Posterior cingulate gyrus (tissue), 11 donors: ENCODE results near the gene FGGY.
"Not testable (repeated sequence)": the region's sequence is repeated elsewhere in the genome, so short reads cannot be mapped to it uniquely, and the experiment has no call there.

Experiments used
- DNase-seq, 10 donors: peaks; one replicate each; pipeline versions ENCODE4 v3.0.0 to v3.0.0-alpha.2; 2020 to 2021; ENCODE audit warnings: mixed read lengths in 3 of 10
- intact Hi-C: fragments of 100-400 bp; cut with DNase I; formaldehyde crosslinking; loops from one replicate; pipeline ENCODE4 v1.15.1; 2023

The FGGY gene

GRCh38 chr1:59285691-59286090, 11.2 kb upstream of the FGGY start:
- intact Hi-C loops, result no loop called here
- DNase-seq, result no peak

GRCh38 chr1:59288046-59288445, 8.8 kb upstream of the FGGY start:
- intact Hi-C loops, result no loop called here

GRCh38 chr1:59289570-59289969, 7.3 kb upstream of the FGGY start:
- intact Hi-C loops, result no loop called here
- no peak for DNase-seq

More at GRCh38 chr1:59288046-59288445, 8.8 kb upstream of the FGGY start:
- DNase-seq, result no peak

GRCh38 chr1:59290193-59290949, 6.5 kb upstream of the FGGY start:
- no peak for DNase-seq
- intact Hi-C loops, result no loop called here

GRCh38 chr1:59291561-59291960, 5.3 kb upstream of the FGGY start:
- intact Hi-C loops, result no loop called here

GRCh38 chr1:59292562-59292961, 4.3 kb upstream of the FGGY start:
- DNase-seq, result peak in 1 of 10 donors; percentile 19
- intact Hi-C loops, result no loop called here

More at GRCh38 chr1:59291561-59291960, 5.3 kb upstream of the FGGY start:
- DNase-seq, result no peak

- DNase-seq, result no peak
- intact Hi-C loops, result no loop called here
Measured at GRCh38 chr1:59293206-59293605, 3.7 kb upstream of the FGGY start.

GRCh38 chr1:59293849-59294248, 3.0 kb upstream of the FGGY start:
- intact Hi-C loops, result no loop called here
- DNase-seq, result peak in 1 of 10 donors; percentile 78

- no peak for DNase-seq
- intact Hi-C loops, result no loop called here
Measured at GRCh38 chr1:59294423-59294822, 2.5 kb upstream of the FGGY start.

- no peak for DNase-seq
- intact Hi-C loops, result loop anchor here (1.0 to 5.0 kb wide), 2 partner anchors 143 to 511 kb away; partner anchors contain the start of gene JUN
Measured at GRCh38 chr1:59295618-59296017, 1.3 kb upstream of the FGGY start.

- DNase-seq, result no peak
- intact Hi-C loops, result loop anchor here (5.0 kb wide), 1 partner anchor 146 kb away; no protein-coding TSS in a partner anchor
Measured at GRCh38 chr1:59298026-59298583, 1.2 kb downstream of the FGGY start.

- DNase-seq, result no peak
- intact Hi-C loops, result loop anchor here (5.0 kb wide), 1 partner anchor 147 kb away; no protein-coding TSS in a partner anchor
Measured at GRCh38 chr1:59298710-59299346, 1.9 kb downstream of the FGGY start.

GRCh38 chr1:59299670-59300069, 2.8 kb downstream of the FGGY start:
- not testable (repeated sequence) for DNase-seq
- intact Hi-C loops, result loop anchor here (5.0 kb wide), 1 partner anchor 147 kb away; no protein-coding TSS in a partner anchor

GRCh38 chr1:59302297-59302696, 5.4 kb downstream of the FGGY start:
- intact Hi-C loops, result no loop called here
- DNase-seq, result no peak

- no peak for DNase-seq
- intact Hi-C loops, result no loop called here
Measured at GRCh38 chr1:59302871-59303270, 6.0 kb downstream of the FGGY start.

GRCh38 chr1:59305188-59305587, 8.3 kb downstream of the FGGY start:
- intact Hi-C loops, result no loop called here
- DNase-seq, result no peak

GRCh38 chr1:59307591-59307990, 10.7 kb downstream of the FGGY start:
- DNase-seq, result no peak
- intact Hi-C loops, result no loop called here

GRCh38 chr1:59308839-59309238, 11.9 kb downstream of the FGGY start:
- no peak for DNase-seq
- intact Hi-C loops, result no loop called here

- intact Hi-C loops, result no loop called here
- no peak for DNase-seq
Measured at GRCh38 chr1:59309392-59309791, 12.5 kb downstream of the FGGY start.

GRCh38 chr1:59309795-59310548, 13.1 kb downstream of the FGGY start:
- intact Hi-C loops, result no loop called here
- no peak for DNase-seq
